ENCODE data around the gene KLHL6. TPM values are rescaled to one million over a fixed set of nuclear protein-coding genes. Genes with fewer than 3 reads are reported as not detected.

KLHL6 gene
- total and polyA plus RNA-seq, 2 of the 8 experiments (the other 6 are each of a cell fraction or from before 2014, with no cell fraction given): 0.05 TPM; not detected in 1

- TF ChIP-seq CHD7 (IDR thresholded peaks at IDR 0.05; ENCODE audit: insufficient replicate concordance, low read length) (no peak), CEBPB (IDR thresholded peaks at IDR 0.05; ENCODE audit: low read depth, low read length) (no peak), SIN3A (conservative IDR thresholded peaks at IDR 0.05 in 1 of 2, IDR thresholded peaks at IDR 0.05 in 1 of 2; ENCODE audit: low read depth in 1 of 2, low read length in 2 of 2) (no peak), KDM5A (IDR thresholded peaks at IDR 0.05; ENCODE audit: low read length) (no peak), CHD1 (IDR thresholded peaks at IDR 0.05; ENCODE audit: low read depth, low read length) (no peak), SAP30 (IDR thresholded peaks at IDR 0.05; ENCODE audit: insufficient read depth, insufficient replicate concordance, low read length) (no peak)
Measured at GRCh38 chr3:183537295-183537730, 18.2 kb downstream of the KLHL6 start (continued).
